HCT116 (cell line): ENCODE results near the gene SORL1-AS1.

Experiments
- ATAC-seq: fragments of 200-7000 bp; cut with Tn5 transposase; 2 replicates; pipeline ENCODE4 v1.9.1; 2020; ENCODE audit warnings: mild to moderate bottlenecking, moderate library complexity
- BruUV-seq: library from RNA; stranded (reverse); fragments of 400-500 nt; replicated peaks from 2 replicates; lab custom pipeline; 2021; lab: Mats Ljungman, UMichigan
- CTCF ChIA-PET: fragments of 300-600 bp; sonication (Branson Sonifier 250); formaldehyde crosslinking; loops from one replicate; lab custom pipeline; 2021; ENCODE audit warnings: antibody characterized with exemption; lab: Charles Lee
- POLR2A ChIA-PET: fragments of 300-600, 350-600 bp; sonication (Branson Sonifier 250); formaldehyde crosslinking; loops from one replicate; lab custom pipeline; 2021; ENCODE audit warnings: antibody characterized with exemption; lab: Charles Lee
- RAD21 ChIA-PET, 2 experiments: fragments of 300-600 bp; sonication (Branson Sonifier 250); formaldehyde crosslinking; loops; one replicate each; lab custom pipeline; 2023; ENCODE audit warnings: low total read pairs in 2 of 2; ENCODE audit not compliant: uncharacterized antibody in 2 of 2, unreplicated experiment in 2 of 2, low non-redundant PET in 1 of 2; lab: Charles Lee
- DNase-seq: peaks from one replicate; pipeline ENCODE4 v3.0.0-alpha.2; 2010; ENCODE audit warnings: low read depth, low spot score
- H2AFZ ChIP-seq: fragments of 200-600 bp; shearing (Covaris generic), sonication (generic); 2 replicates; pipeline ENCODE4 v1.6.1; 2017; ENCODE audit warnings: low read depth, mixed run types, mixed read lengths, antibody characterized with exemption, low read length; ENCODE audit not compliant: poor library complexity, severe bottlenecking
- H3K27ac ChIP-seq: 2 replicates; pipeline ENCODE4 v1.5.1; 2012; ENCODE audit warnings: low read depth, low read length
- H3K27me3 ChIP-seq: fragments of 200-600 bp; sonication (generic); 2 replicates; pipeline ENCODE4 v1.6.1; 2016; ENCODE audit warnings: mixed run types, low read length, mixed read lengths; ENCODE audit not compliant: insufficient read depth
- H3K36me3 ChIP-seq, 2 experiments: fragments of 200-500 bp in 1 of 2; fragments of 200-600 bp in 1 of 2; sonication (Bioruptor generic) in 1 of 2; sonication (generic) in 1 of 2; 2 replicates each; pipeline versions ENCODE4 v1.5.1 to v1.6.1; 2014 to 2016; ENCODE audit warnings: low read length in 2 of 2, inconsistent platforms in 1 of 2, mixed read lengths in 1 of 2, mixed run types in 1 of 2; ENCODE audit not compliant: insufficient read depth in 2 of 2, control insufficient read depth in 1 of 2
- H3K4me1 ChIP-seq, 2 experiments: fragments of 200-600 bp in 1 of 2; sonication (generic) in 1 of 2; 2 replicates each; pipeline versions ENCODE4 v1.5.1 to v1.6.1; 2012 to 2017; ENCODE audit warnings: low read length in 2 of 2, inconsistent platforms in 1 of 2, mild to moderate bottlenecking in 1 of 2, mixed read lengths in 1 of 2, mixed run types in 1 of 2, moderate library complexity in 1 of 2; ENCODE audit not compliant: insufficient read depth in 2 of 2, control insufficient read depth in 1 of 2
- H3K4me2 ChIP-seq: fragments of 200-600 bp; sonication (generic); 2 replicates; pipeline ENCODE4 v1.6.1; 2017; ENCODE audit warnings: mixed run types, low read length, mixed read lengths
- H3K4me3 ChIP-seq, 2 experiments: fragments of 200-600 bp in 1 of 2; sonication (generic) in 1 of 2; replicated peaks in 1 of 2; 2 replicates each; pipeline ENCODE4 v1.5.1; 2011 to 2016; ENCODE audit warnings: low read length in 2 of 2, control low read depth in 1 of 2, low read depth in 1 of 2, mild to moderate bottlenecking in 1 of 2, mixed read lengths in 1 of 2, mixed run types in 1 of 2
- H3K79me2 ChIP-seq: fragments of 200-600 bp; sonication (generic); 2 replicates; pipeline ENCODE4 v1.6.1; 2017; ENCODE audit warnings: mild to moderate bottlenecking, mixed run types, low read length, moderate library complexity, mixed read lengths; ENCODE audit not compliant: insufficient read depth
- H3K9ac ChIP-seq: fragments of 200-600 bp; sonication (generic); 2 replicates; pipeline ENCODE4 v1.6.1; 2016; ENCODE audit warnings: low read length, mixed read lengths
- H3K9me2 ChIP-seq: fragments of 200-600 bp; sonication (generic), shearing (Covaris generic); 2 replicates; pipeline ENCODE4 v1.6.1; 2017; ENCODE audit warnings: mixed run types, mild to moderate bottlenecking, moderate library complexity; ENCODE audit not compliant: insufficient read depth
- H3K9me3 ChIP-seq, 2 experiments: fragments of 200-500 bp in 1 of 2; fragments of 200-600 bp in 1 of 2; sonication (Bioruptor generic) in 1 of 2; sonication (generic) in 1 of 2; 2 replicates each; pipeline ENCODE4 v1.6.1; 2014 to 2017; ENCODE audit warnings: low read length in 2 of 2, mixed read lengths in 2 of 2, inconsistent platforms in 1 of 2, low read depth in 1 of 2, mild to moderate bottlenecking in 1 of 2, mixed run types in 1 of 2, moderate library complexity in 1 of 2; ENCODE audit not compliant: control insufficient read depth in 1 of 2, insufficient read depth in 1 of 2
- H4K20me1 ChIP-seq: fragments of 200-600 bp; sonication (generic), shearing (Covaris generic); 2 replicates; pipeline ENCODE4 v1.6.1; 2017; ENCODE audit warnings: mixed run types, mild to moderate bottlenecking, moderate library complexity; ENCODE audit not compliant: insufficient read depth
- CBX3 ChIP-seq: IDR thresholded peaks from 2 replicates; pipeline ENCODE4 v1.6.1; 2012; ENCODE audit warnings: low read depth
- CEBPB ChIP-seq: IDR thresholded peaks from 2 replicates; pipeline ENCODE4 v1.6.1; 2012; ENCODE audit warnings: low read depth
- EGR1 ChIP-seq: IDR thresholded peaks from 2 replicates; pipeline ENCODE4 v1.6.1; 2012; ENCODE audit warnings: low read depth
- ELF1 ChIP-seq: IDR thresholded peaks from 2 replicates; pipeline ENCODE4 v1.6.1; 2012; ENCODE audit warnings: low read depth, borderline replicate concordance
- EZH2phosphoT487 ChIP-seq: fragments of 200-600 bp; IDR thresholded peaks from 2 replicates; pipeline ENCODE4 v1.6.1; 2018; ENCODE audit warnings: antibody characterized with exemption, borderline replicate concordance
- FOSL1 ChIP-seq: IDR thresholded peaks from 2 replicates; pipeline ENCODE4 v1.6.1; 2012; ENCODE audit warnings: low read depth
- JUND ChIP-seq: IDR thresholded peaks from 2 replicates; pipeline ENCODE4 v1.6.1; 2012
- POLR2A ChIP-seq: IDR thresholded peaks from 2 replicates; pipeline ENCODE4 v1.7.0; 2011; ENCODE audit warnings: borderline replicate concordance; ENCODE audit not compliant: insufficient read depth, insufficient read length; ENCODE audit errors: extremely low read depth
- RAD21 ChIP-seq: IDR thresholded peaks from 2 replicates; pipeline ENCODE4 v1.6.1; 2012; ENCODE audit warnings: low read depth, mild to moderate bottlenecking
- SIN3A ChIP-seq: IDR thresholded peaks from 2 replicates; pipeline ENCODE4 v1.6.1; 2012; ENCODE audit warnings: low read depth
- SP1 ChIP-seq: IDR thresholded peaks from 2 replicates; pipeline ENCODE4 v1.6.1; 2012; ENCODE audit warnings: low read depth
- TCF7L2 ChIP-seq: IDR thresholded peaks from 2 replicates; pipeline ENCODE4 v1.7.0; 2011; ENCODE audit warnings: borderline replicate concordance, inconsistent platforms; ENCODE audit not compliant: insufficient read depth, insufficient read length; ENCODE audit errors: extremely low read depth
- YY1 ChIP-seq: IDR thresholded peaks from 2 replicates; pipeline ENCODE4 v1.6.1; 2011; ENCODE audit warnings: low read length, low read depth, moderate library complexity, mild to moderate bottlenecking; ENCODE audit not compliant: insufficient replicate concordance; ENCODE audit errors: extremely low read depth
- intact Hi-C: fragments of 100-400 bp; cut with micrococcal nuclease; formaldehyde crosslinking; loops from 2 replicates; pipeline ENCODE4 v1.10.0; 2022
- TF ChIP-seq, protein P1 (sequence below): IDR thresholded peaks from 2 replicates; pipeline ENCODE4 v1.6.1; 2012
- TF ChIP-seq, protein P2 (sequence below): IDR thresholded peaks from 2 replicates; pipeline ENCODE4 v1.6.1; 2012; ENCODE audit warnings: low read depth

Gene SORL1-AS1

DNA sequence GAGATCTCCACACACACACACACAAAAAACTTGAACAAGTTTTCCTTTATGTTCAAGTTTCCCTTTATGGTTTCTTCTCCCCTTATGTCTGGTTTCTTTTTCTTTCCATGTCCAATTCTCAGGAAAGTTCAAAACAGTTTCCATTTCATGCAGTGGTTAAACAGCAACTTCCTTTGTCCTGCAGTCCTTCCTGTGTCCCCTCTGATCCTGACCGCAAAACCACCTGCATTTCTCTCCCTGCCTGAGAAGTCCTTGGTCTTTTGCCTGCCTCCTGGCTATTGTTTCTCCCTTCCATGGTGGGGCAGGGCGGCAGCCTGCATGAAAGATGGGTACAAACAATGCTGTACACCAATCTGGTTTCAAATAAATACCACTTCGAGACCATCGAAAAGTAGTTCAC lies 58.9 kb downstream of the SORL1-AS1 start:
- H3K4me3 ChIP-seq, result no peak overlapping the region
- no peaks in the 10 kb centered on the region for H3K36me3 ChIP-seq
- ATAC-seq (no peak), DNase-seq (no peak)
- intact Hi-C loops, result no loop called here
- H3K9me3 ChIP-seq, result no peaks in the 10 kb centered on the region
- no peak overlapping the region for H2AFZ ChIP-seq
- no peaks in the 10 kb centered on the region for H4K20me1 ChIP-seq
- no peak for TF ChIP-seq EGR1
- peaks cover 0 to 3% of the 10 kb centered on the region in 2 experiments; a peak in 1 of 4 replicates for H3K4me1 ChIP-seq
- ChIA-PET RAD21 (no interaction called here), CTCF (no interaction called here), POLR2A (no interaction called here)
- no peaks in the 10 kb centered on the region for H3K79me2 ChIP-seq
- no peak overlapping the region for H3K4me2 ChIP-seq
- no peaks in the 10 kb centered on the region for H3K27me3 ChIP-seq
- H3K9me2 ChIP-seq, result no peaks in the 10 kb centered on the region
- H3K27ac ChIP-seq, result no peak overlapping the region
- no peak overlapping the region for H3K9ac ChIP-seq
- no TSS peak for BruUV-seq

DNA sequence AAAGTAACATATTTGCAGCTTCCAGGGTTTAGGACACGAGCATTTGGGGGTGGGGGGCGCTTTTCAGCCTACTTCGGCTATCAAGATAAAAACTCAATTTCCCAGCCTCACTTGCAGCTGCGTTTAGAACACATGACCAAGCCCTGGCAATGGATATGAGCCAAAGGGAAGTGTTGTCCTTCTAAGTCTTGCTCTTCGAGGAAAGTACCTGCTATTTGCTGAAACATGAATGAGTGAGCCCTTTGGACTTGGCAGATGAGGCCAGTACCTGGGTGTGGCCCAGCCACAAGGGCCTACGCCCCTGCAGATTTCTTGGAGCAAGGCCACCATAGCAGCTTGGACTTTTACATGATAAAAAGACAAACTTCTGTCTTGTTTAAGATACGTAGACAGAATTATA lies 60.9 kb downstream of the SORL1-AS1 start:
- CTCF ChIA-PET, result no interaction called here
- H3K36me3 ChIP-seq, result no peaks in the 10 kb centered on the region
- BruUV-seq, result no TSS peak
- TF ChIP-seq, protein P1, sequence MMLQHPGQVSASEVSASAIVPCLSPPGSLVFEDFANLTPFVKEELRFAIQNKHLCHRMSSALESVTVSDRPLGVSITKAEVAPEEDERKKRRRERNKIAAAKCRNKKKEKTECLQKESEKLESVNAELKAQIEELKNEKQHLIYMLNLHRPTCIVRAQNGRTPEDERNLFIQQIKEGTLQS, result no peak
- no peak for TF ChIP-seq YY1
- TF ChIP-seq POLR2A, result no peak
- TF ChIP-seq RAD21, result no peak
- TF ChIP-seq TCF7L2, result no peak
- no peak for TF ChIP-seq SP1
- no peak for TF ChIP-seq ELF1
- TF ChIP-seq, protein P2, sequence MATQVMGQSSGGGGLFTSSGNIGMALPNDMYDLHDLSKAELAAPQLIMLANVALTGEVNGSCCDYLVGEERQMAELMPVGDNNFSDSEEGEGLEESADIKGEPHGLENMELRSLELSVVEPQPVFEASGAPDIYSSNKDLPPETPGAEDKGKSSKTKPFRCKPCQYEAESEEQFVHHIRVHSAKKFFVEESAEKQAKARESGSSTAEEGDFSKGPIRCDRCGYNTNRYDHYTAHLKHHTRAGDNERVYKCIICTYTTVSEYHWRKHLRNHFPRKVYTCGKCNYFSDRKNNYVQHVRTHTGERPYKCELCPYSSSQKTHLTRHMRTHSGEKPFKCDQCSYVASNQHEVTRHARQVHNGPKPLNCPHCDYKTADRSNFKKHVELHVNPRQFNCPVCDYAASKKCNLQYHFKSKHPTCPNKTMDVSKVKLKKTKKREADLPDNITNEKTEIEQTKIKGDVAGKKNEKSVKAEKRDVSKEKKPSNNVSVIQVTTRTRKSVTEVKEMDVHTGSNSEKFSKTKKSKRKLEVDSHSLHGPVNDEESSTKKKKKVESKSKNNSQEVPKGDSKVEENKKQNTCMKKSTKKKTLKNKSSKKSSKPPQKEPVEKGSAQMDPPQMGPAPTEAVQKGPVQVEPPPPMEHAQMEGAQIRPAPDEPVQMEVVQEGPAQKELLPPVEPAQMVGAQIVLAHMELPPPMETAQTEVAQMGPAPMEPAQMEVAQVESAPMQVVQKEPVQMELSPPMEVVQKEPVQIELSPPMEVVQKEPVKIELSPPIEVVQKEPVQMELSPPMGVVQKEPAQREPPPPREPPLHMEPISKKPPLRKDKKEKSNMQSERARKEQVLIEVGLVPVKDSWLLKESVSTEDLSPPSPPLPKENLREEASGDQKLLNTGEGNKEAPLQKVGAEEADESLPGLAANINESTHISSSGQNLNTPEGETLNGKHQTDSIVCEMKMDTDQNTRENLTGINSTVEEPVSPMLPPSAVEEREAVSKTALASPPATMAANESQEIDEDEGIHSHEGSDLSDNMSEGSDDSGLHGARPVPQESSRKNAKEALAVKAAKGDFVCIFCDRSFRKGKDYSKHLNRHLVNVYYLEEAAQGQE, result no peak
- no peak for TF ChIP-seq CBX3
- TF ChIP-seq FOSL1, result no peak
- no peak for TF ChIP-seq CEBPB
- TF ChIP-seq EZH2phosphoT487, result no peak
- TF ChIP-seq SIN3A, result no peak
- TF ChIP-seq JUND, result no peak
- H3K9me3 ChIP-seq, result no peaks in the 10 kb centered on the region
- H3K4me1 ChIP-seq, result peaks cover 0 to 3% of the 10 kb centered on the region in 2 experiments; a peak in 1 of 4 replicates
- intact Hi-C loops, result no loop called here
- DNase-seq (no peak), ATAC-seq (no peak)
- H3K4me2 ChIP-seq, result no peak overlapping the region
- no peaks in the 10 kb centered on the region for H3K79me2 ChIP-seq
- RAD21 ChIA-PET, result no interaction called here
- H4K20me1 ChIP-seq, result no peaks in the 10 kb centered on the region
- H2AFZ ChIP-seq, result no peak overlapping the region
- POLR2A ChIA-PET, result no interaction called here
- H3K9ac ChIP-seq, result no peak overlapping the region
- H3K27me3 ChIP-seq, result no peaks in the 10 kb centered on the region
- H3K9me2 ChIP-seq, result no peaks in the 10 kb centered on the region
- no peak overlapping the region for H3K4me3 ChIP-seq
- H3K27ac ChIP-seq, result no peak overlapping the region
